ENCODE data around the gene MLX.
"Not testable (repeated sequence)": the region's sequence is repeated elsewhere in the genome, so short reads cannot be mapped to it uniquely, and the experiment has no call there.

MLX gene

DNA sequence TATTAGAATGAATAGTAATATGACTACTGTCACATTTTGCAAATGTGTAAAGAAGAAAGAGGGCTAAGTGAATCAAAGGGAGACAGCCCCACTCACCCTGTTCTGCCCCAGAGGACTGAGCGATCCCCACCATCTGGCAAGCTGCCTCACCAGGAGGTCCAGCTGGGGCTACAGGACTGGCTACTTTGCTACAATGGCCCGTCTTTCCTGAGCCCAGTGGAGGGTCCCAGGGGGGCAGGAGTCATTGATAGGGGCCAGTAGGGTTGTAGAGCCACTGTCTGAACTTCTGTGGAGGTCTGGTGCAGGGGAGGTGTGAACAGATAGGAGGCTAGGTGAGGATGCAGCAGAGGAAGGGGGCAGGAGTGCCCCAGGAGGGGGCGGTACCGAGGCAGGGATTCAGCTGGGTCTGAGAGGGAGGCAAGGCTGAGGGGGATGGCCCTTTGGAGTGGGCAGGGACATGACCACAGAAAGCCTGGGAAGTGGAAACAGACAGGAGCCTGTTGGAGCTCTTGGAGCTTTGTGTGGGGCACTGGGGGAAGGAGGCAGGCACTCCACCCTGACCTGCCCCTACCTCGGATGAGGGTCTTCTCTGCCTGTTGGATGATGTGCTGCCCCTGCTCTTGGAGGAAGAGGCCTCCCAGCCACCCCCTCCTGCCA is 10.8 kb upstream of the MLX start:
- not testable (repeated sequence) for DNase-seq

DNA sequence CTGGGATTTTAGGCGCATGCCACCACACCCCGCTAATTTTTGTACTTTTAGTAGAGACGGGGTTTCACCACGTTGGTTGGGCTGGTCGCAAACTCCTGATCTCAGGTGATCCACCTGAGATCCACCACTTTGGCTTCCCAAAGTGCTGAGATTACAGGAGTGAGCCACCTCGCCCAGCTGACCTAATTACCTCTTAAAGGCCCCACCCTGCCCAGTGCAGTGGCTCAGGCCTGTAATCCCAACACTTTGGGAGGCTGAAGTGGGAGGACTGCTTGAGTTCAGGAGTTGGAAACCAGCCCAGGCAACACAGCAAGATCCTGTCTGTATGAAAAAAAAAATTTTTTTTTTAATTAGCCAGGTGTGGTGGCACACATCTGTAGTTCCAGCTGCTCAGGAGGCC is 7.8 kb upstream of the MLX start:
- DNase-seq, result no peak

DNA sequence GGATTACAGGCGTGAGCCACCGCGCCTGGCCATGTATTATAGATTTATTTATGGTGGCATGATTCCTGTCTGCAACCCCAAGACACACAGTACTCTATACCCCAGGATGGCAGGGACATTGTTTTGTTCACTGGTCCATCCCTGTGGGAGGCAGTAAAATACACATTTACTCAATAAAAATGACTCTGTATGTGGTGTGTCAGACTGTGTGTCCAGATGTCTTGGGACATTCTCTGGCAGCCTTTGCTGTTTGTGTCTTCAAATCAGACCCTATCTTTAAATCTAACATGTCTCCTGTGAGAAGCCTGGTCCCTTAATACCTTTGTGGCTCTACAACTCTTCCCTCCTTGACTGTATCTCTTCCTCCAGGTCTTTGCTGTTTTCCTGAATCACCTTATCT is 6.7 kb upstream of the MLX start:
- DNase-seq, result no peak

DNA sequence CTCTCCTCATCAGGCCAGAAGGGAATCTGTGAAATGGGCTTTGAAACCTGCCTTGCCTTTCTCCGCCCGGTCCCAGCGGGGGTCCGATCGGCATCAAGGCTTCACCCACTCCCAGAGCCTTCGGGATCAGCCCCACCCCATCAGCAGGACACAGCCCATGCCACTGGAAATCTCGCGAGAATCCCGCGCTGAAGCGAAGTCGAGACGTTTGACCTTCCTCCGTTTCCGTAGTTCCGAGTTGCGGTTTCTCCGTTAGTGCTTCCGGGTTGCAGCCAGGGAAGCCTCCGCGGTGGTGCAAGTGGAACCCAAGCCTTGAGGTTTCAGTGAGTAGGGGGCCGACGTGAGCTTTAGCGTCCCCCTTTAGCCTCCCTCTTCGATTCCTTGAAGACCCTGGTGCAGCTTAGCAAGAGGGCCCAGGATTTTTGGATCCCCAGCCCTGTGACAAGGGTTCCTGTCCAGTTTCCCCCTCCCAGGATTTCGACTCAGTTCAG is 5.0 kb upstream of the MLX start, which contains the start of gene COASY:
Gene COASY, plus strand, starts transcription at position 252 of the 491 bp plus-strand sequence. CDS start 475 bp downstream, outside the sequence.
- DNase-seq, result peak; percentile 92

DNA sequence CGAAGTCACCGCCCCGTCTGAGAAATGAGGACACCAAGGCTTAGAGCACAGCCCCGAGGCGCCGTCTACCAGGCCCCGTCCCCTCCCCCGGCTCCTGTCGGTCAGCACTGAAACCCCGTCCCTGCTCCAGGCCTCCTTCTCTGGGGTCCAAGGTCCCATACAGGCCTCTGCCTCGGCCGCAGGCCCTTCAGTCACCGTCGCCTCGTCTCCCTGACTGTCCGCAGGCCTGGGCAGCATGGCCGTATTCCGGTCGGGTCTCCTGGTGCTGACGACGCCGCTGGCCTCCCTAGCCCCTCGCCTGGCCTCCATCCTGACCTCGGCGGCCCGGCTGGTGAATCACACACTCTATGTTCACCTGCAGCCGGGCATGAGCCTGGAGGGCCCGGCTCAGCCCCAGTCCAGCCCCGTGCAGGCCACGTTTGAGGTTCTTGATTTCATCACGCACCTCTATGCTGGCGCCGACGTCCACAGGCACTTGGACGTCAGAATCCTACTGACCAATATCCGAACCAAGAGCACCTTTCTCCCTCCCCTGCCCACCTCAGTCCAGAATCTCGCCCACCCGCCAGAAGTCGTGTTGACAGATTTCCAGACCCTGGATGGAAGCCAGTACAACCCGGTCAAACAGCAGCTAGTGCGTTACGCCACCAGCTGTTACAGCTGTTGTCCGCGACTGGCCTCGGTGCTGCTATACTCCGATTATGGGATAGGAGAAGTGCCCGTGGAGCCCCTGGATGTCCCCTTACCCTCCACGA is 4.3 kb upstream of the MLX start:
- DNase-seq, result peak; percentile 17

DNA sequence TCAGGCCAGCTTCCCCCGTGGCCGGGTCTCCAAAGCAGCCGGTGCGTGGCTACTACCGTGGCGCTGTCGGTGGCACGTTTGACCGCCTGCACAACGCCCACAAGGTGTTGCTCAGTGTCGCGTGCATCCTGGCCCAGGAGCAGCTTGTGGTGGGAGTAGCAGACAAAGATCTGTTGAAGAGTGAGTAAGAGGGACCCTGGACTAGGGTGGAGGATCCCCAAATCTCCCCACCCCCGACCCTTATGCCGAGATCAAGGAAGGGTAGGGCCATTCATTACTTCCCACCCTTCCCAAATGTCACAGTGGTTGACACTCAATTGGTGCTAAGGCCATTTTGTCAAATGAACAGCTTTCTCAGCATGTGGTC is 3.8 kb upstream of the MLX start:
- DNase-seq, result no peak

DNA sequence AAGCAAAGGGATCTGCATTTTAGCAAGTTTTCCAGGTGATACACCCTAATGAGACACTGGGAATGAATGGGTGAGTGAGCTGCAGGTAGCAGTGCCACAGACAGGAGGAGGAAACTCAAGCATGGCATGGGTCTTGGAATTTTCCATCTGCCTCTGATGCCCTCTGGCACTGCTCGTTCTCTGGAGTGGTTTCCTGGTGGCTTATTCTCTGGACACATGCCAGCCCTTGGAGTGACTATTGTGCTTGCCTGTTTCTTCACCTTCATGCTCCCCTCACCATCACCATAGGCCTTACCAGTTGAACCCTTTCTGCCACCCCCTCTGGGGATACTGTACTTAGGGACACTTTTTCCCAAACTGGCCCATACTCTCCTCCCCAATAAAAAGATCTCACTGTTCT is 3.4 kb upstream of the MLX start:
- no peak for DNase-seq

DNA sequence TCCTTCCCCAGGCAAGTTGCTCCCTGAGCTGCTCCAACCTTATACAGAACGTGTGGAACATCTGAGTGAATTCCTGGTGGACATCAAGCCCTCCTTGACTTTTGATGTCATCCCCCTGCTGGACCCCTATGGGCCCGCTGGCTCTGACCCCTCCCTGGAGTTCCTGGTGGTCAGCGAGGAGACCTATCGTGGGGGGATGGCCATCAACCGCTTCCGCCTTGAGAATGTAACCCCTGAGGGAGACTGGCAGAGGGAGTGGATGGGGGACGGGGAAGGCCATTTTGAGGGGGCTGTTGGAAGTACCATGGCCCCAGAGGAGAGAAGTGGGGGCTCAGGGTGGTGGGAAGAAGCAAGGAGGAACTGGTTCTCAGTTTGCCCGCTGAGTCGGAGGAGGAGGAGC is 3.0 kb upstream of the MLX start:
- no peak for DNase-seq

DNA sequence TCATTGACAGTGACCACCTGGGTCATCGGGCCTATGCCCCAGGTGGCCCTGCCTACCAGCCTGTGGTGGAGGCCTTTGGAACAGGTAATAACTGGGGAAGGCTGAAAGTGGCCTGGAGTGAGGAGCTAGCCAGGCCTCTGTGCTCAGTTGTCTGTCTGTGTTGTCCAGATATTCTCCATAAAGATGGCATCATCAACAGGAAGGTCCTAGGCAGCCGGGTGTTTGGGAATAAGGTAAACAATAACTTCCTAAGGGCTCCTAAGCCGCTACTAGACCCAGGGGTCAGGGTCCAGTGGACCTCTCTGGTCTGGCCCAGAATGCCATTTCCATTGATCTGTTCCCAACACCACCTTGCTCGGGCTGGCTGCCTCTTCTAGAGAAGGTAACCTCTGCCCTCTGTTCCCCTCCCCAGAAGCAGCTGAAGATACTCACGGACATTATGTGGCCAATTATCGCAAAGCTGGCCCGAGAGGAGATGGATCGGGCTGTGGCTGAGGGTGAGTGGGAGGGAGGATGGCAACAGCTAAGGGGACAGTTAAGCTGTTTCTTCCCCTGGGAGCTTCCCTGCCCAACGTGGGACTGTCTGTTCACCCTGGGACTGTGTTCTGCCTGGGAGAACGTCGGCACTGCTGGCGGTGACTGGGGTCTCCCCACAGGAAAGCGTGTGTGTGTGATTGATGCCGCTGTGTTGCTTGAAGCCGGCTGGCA is 1.9 kb upstream of the MLX start:
- DNase-seq, result no peak

DNA sequence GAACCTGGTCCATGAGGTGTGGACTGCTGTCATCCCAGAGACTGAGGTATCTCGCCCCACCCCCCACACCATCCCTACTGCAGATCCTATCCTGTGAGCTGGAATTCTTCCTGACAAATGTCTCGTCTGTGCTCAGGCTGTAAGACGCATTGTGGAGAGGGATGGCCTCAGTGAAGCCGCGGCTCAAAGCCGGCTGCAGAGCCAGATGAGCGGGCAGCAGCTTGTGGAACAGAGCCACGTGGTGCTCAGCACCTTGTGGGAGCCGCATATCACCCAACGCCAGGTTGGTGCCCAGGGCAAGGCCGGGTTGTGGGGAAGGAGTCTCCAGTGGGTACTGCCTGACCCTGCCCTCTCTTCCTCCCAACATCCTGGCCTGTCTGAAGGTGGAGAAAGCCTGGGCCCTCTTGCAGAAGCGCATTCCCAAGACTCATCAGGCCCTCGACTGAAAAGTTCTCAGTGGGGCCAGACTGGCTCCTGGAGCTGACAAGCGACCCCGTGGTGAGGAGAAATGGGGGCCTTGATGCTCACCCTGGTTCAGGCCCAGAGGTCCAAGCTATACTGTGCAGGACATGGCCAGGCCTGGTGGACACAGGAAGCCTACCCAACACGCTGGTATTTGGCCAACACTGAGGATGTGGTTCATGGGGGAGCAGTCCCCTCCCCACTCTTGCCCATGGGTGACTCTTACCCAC is 1.2 kb upstream of the MLX start:
- no peak for DNase-seq

DNA sequence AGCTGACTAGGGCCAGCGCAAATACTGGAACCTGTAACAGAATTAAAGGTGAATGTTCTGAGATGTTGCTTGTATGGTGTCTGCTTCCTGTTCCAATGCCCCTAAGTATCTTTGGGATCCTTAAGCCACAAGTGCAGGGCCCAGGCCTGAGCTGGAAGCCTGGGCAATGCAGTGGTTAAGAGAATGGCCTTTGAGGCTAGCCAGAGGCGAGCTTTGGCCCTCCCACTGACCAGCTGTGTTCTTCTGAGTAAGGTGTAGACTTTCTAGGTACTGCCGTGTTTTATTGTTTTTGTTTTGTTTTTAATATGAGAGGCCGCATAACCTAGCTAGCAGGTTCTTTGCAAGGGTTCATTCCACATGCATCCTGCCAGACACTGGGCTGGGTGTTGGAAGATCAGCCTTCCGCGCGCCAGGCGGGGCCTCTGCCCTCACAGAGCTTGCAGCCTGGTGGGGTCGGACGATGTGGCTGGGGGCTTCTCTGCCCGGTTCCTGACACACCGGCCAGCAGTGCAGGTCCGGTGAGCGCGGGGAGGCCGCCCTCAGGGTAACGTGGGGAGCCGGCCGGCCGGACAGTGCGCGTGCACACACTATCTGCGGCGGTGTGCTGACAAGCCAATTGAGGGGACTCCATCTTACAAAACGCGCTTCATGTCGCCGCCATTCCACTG is 551 bp upstream of the MLX start:
- DNase-seq, result peak; percentile 21

DNA sequence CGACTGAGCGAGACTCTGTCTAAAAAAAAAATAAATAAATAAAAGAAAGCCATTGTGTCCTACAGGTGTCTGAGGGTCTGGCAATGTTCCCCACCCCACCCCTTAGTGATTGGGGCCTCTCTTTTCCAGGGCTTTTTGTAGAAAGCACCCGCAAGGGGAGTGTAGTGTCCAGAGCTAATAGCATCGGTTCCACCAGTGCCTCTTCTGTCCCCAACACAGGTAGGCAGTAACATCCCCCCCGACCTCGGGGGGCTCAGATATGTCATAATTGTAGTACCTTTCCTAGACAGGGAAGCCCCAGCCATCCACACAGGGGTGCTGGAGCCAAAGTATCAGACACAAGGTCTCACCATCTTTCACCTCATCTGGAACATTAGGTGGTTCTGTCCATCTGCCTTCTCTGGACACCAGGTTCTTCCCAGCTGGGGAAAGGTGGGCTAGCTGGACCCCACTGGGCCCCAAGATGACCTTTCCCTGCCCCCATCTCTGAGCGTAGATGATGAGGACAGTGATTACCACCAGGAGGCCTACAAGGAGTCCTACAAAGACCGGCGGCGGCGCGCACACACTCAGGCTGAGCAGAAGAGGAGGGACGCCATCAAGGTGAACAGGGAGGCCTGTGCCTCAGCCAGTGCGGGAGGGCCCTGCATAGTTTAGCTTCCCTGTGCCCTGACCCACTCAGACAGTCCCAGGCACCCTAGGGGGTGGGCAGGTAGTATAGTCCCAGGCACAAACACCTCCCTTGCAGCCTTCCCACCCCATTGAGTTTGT is 1.6 kb downstream of the MLX start:
- DNase-seq, result no peak

DNA sequence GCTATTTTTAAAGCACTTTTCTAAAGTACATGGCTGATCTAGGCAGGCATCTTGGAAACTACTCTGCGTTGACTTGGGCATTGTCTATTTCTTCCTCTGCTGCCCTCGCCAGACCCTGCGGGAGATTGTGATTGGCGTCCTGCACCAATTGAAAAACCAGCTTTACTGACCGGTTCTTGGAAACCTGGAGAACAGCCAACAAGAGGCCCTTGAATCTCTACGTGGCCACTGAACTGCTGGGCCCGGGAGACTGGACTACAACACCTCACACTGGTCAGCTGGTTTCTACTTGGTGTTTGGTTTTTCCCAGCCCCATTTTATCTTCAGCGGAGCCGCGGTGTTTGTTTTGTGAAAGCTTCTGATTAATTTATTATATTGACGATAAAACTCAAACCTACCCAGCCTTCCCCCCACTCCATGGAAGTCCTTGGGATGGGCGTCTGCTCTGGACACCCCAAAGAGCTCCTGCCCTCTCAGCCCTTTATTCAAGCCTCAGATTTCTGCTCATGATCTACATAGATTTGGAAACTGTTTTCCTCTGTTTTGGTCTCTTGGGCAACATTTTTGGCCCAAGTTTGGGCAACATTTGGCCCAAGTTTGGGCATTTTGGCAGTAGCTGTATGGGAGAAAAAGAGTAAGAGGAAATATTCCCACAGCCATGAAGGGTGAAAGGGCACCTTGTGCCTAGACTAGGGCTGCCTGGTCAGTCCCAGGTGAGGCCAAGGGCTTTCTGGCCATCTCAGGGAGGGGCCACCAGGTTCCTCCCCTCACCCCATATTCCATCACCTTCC is 4.7 kb downstream of the MLX start:
- DNase-seq, result no peak

DNA sequence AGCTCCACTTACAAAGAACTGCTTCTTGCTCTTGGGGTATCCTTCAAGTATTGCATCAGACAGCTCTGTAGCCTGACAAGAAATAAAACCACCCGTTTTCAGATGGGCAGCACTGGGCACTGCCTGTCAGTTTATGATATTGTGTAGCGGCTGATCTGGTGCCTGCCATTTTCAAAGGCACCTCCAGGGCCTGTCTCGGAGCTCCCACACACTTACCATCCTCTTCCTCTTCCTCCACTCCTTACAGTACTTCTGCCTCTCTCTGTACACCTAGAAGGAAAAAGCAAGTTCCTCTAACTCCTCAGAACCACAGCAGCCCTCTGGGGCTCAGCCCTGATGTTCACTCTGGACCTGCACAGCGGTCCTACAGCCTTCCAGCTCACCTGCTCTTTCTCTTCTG is 6.2 kb downstream of the MLX start:
- no peak for DNase-seq

DNA sequence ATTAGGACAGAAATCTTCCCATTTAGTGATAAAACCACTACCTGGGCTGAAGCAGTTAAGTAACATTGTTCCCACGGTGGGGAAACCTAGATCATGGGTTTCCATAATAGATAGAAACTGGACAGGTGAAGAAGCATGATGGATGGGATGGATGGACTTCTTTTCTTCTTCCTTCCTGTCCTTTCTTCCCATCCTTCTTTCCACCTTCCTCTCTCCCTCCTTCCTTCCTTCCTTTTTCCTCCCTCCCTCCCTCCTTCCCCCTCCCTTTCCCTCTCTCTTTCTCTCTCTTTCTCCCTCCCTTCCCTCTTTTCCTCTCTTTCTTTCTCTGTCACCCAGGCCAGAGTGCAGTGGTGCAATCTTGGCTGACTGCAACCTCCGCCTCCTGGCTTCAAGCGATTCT is 7.6 kb downstream of the MLX start:
- DNase-seq, result no peak

DNA sequence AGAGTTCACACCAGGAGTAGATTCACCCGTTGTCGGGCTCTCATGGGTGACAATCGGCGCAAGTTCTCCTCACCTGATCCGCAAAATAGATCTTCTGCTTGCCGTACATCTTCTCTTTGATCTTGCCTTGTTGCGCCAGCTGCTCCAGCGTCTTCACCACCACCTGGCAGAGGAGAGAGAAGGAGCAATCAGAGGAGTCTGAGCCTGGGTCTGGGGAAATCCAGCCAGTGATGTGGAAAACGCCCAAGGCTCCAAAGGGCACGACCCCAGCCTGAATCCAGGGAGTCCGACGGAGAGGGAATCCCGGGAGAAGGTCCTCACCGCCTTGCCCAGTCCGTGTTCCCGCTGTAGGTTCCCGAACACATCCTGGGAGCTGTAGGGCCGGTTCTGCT is 10.2 kb downstream of the MLX start:
- no peak for DNase-seq

DNA sequence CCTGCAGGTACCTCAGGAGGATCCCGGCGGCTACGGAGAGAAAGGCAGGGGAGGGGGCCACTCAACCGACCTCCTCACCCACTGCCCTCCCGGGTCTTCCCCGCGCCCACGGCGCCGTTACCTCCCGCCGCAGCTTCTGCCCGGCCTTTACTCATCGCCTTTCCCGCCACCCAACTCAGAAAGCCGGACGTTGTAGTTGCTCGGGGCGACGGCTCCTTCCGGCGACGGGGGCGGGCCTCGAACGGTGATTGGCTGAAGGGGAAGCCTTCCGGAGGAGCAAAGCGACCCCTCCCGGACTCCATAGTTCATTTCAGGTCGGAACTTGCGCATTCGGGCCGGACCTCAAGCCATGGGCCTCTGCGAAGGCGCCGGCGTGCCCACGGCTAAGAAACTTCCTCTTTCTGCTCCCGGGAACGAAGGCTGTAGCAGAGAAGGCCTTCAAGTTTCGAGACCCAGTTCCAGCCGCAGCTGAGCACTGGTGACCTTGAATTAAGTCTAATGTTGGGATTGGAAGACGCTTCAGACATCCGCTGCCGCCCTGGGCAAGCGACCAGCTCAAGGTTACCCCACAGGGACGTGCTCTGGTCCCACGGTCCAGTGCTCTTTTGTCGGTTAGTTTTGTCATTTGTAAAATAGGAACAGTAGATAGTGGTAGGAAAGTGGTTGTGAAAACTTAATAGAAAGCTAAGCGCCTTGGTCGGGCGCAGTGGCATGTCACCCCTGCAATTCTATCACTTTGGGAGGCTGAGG is 10.8 kb downstream of the MLX start, which contains the start of gene PSMC3IP:
Gene PSMC3IP, minus strand, starts transcription at position 198 of the 750 bp plus-strand sequence. Its CDS starts 43 bp downstream, at position 155.
- peak; percentile 93 for DNase-seq

DNA sequence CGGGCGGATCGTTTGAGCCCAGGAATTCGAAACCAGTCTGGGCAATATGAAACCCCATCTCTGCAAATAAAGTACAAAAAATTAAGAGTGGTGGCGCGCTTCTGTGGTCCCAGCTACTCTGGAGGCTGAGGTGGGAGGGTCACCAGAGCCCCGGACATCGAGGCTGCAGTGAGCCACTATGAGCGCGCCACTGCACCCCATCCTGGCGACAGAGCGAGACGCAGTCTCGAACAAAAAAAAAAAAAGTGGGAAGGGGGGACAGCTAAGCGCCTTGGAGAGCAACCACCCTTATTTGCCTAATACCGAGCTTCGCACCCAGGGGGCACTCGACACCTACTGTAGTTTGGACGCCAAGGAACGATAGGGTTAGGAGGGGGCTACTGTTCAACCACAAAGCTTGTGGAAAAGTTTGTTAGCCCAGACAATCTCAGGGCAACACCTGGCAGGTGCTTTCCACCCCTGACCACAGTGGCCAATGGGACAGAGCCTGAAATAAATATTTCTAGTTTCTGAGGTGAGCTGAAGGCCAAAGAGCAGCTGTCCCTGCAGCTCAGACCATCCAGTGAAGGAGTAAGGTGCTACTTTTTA is 11.5 kb downstream of the MLX start:
- DNase-seq, result peak; percentile 70

DNA sequence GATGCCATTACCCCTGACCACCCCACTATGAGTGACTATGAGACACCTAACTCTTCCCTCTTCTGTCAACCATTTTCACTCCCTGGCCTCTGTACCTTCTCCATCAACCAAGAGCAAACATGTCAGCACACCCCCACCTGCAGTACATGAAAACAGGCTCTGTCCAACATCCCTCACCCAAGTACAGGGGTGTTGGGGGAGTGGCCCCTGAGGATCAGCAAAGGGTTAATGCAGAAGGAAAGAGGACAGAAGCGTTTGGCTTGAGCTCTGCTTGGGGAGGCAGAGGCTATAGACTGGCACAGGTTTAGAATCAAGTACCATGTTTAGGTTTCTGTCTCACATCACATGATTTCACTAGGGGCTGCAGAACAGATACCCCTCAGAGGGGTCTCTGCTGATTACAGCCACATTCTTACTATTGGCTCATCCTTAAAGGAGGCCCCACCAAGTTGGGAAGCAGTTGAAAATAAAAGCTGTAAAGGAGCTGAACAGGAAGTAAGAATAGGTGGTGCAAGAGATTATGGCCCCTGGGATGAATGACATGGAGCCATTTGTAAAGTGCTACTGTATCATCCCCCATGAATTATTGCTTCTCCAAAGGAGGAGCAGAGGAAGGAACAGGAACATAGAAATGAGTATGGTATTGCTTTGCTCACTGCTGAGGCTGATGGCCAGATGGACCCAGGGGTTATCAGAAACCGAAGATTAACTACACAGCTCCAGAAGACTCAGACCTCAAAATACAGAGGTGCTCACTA is 13.1 kb downstream of the MLX start:
- no peak for DNase-seq
